Adrenal gland (tissue), 5 donors: Measurements from ENCODE around the gene NME5.

Experiments used
- CTCF ChIP-seq, 6 experiments: fragments of 450-650 bp in 4 of 6; fragments of 200-600 bp in 2 of 6; sonication (generic) in 1 of 6; IDR thresholded peaks; 1 replicate in 5 of 6; 2 replicates in 1 of 6; pipeline versions ENCODE4 v1.5.1 to v1.8.0; 2016 to 2021; ENCODE audit warnings: antibody characterized with exemption in 6 of 6, mild to moderate bottlenecking in 2 of 6, moderate library complexity in 1 of 6
- POLR2A ChIP-seq, 2 donors: fragments of 450-650 bp; IDR thresholded peaks; one replicate each; pipeline ENCODE4 v1.6.1; 2017; ENCODE audit warnings: antibody characterized with exemption in 2 of 2, mild to moderate bottlenecking in 2 of 2, moderate library complexity in 1 of 2
- donor health status: DM: no; HTN: no; CAD: no.

GRCh38 chr5:138132543-138132942 lies 6.7 kb downstream of the NME5 start:
- TF ChIP-seq POLR2A (IDR thresholded peaks at IDR 0.05) = no peak
- TF ChIP-seq CTCF (IDR thresholded peaks at IDR 0.05) = no peak
